K562 (cell line): ENCODE measurements around the gene ANP32B. TPM values are rescaled to one million over a fixed set of nuclear protein-coding genes. Genes with fewer than 3 reads are reported as not detected.
"Not testable (repeated sequence)": the region's sequence is repeated elsewhere in the genome, so short reads cannot be mapped to it uniquely, and the experiment has no call there.

Experiments used
- ATAC-seq: fragments of 200-7000 bp; cut with Tn5 transposase; 3 replicates; pipeline ENCODE4 v1.9.1; 2020; ENCODE audit warnings: moderate library complexity
- BruUV-seq: library from RNA; stranded (reverse); fragments of 400-500 nt; replicated peaks from 2 replicates; lab custom pipeline; 2021; lab: Mats Ljungman, UMichigan
- CTCF ChIA-PET: fragments of 300-600 bp; formaldehyde crosslinking; extraction: SDS; loops from one replicate; lab custom pipeline; 2021; ENCODE audit warnings: low intra/inter-chr PET ratio; lab: Yijun Ruan, JAX
- POLR2A ChIA-PET: fragments of 300-600, 350-650 bp; sonication (Branson Sonifier 250); formaldehyde crosslinking; extraction: SDS; loops from one replicate; lab custom pipeline; 2021; ENCODE audit warnings: antibody characterized with exemption, inconsistent platforms; lab: Yijun Ruan, JAX
- DNase-seq, 4 experiments: peaks; one replicate each; pipeline versions ENCODE4 v3.0.0 to v3.0.0-alpha.2; 2011 to 2018; ENCODE audit warnings: low spot score in 3 of 4, mixed read lengths in 3 of 4; ENCODE audit errors: extremely low read depth in 1 of 4
- FAIRE-seq: peaks from 2 replicates; lab custom pipeline; 2011; peaks lifted over from hg19 to GRCh38; lab: Jason Lieb, UNC
- H2AFZ ChIP-seq: 2 replicates; pipeline ENCODE4 v1.6.0; 2011; ENCODE audit warnings: low read depth, low read length, control low read depth, inconsistent platforms
- H3K27ac ChIP-seq: fragments of 200-600 bp; 3 replicates; pipeline ENCODE4 v1.8.0; 2011; ENCODE audit warnings: low read depth, mild to moderate bottlenecking, control low read depth, inconsistent platforms, low read length, moderate library complexity, mixed read lengths; ENCODE audit errors: extremely low read depth
- H3K27me3 ChIP-seq, 2 experiments: fragments of 300-600 bp in 1 of 2; 2 replicates in 1 of 2; 3 replicates in 1 of 2; pipeline versions ENCODE4 v1.6.0 to v1.8.0; 2011; ENCODE audit warnings: inconsistent platforms in 2 of 2, low read length in 2 of 2, mild to moderate bottlenecking in 1 of 2, mixed read lengths in 1 of 2, moderate library complexity in 1 of 2; ENCODE audit not compliant: control insufficient read depth in 2 of 2, insufficient read depth in 2 of 2
- H3K36me3 ChIP-seq: fragments of 300-600 bp; 3 replicates; pipeline ENCODE4 v1.8.0; 2011; ENCODE audit warnings: mild to moderate bottlenecking, low read length, inconsistent platforms; ENCODE audit not compliant: control insufficient read depth, insufficient read depth
- H3K4me1 ChIP-seq, 2 experiments: fragments of 200-600 bp in 1 of 2; replicated peaks in 1 of 2; 2 replicates in 1 of 2; 3 replicates in 1 of 2; pipeline versions ENCODE4 v1.5.1 to v1.8.0; 2011; ENCODE audit warnings: inconsistent platforms in 2 of 2, low read length in 2 of 2, mild to moderate bottlenecking in 1 of 2, mixed read lengths in 1 of 2, moderate library complexity in 1 of 2; ENCODE audit not compliant: control insufficient read depth in 2 of 2, insufficient read depth in 2 of 2
- H3K4me2 ChIP-seq: 2 replicates; pipeline ENCODE4 v1.6.1; 2011; ENCODE audit warnings: low read length, control low read depth, inconsistent platforms, mixed read lengths; ENCODE audit not compliant: insufficient read depth
- H3K4me3 ChIP-seq: fragments of 200-600 bp; sonication (generic), shearing (Covaris generic); 2 replicates; pipeline ENCODE4 v1.5.1; 2016; ENCODE audit warnings: control low read depth, inconsistent platforms
- H3K79me2 ChIP-seq: fragments of 200-600 bp; 3 replicates; pipeline ENCODE4 v1.8.0; 2011; ENCODE audit warnings: low read length, inconsistent platforms; ENCODE audit not compliant: control insufficient read depth, insufficient read depth
- H3K9ac ChIP-seq, 2 experiments: 2 replicates each; pipeline versions ENCODE4 v1.6.0 to v1.6.1; 2011; ENCODE audit warnings: low read depth in 2 of 2, low read length in 2 of 2, control low read depth in 1 of 2, inconsistent platforms in 1 of 2, mild to moderate bottlenecking in 1 of 2, mixed read lengths in 1 of 2; ENCODE audit not compliant: insufficient read depth in 1 of 2
- H3K9me1 ChIP-seq: one replicate; pipeline ENCODE4 v1.6.0; 2011; ENCODE audit warnings: inconsistent platforms, mild to moderate bottlenecking, low read length, moderate library complexity; ENCODE audit not compliant: control insufficient read depth, insufficient read depth
- H3K9me3 ChIP-seq: replicated peaks from 2 replicates; pipeline ENCODE4 v1.5.1; 2011; ENCODE audit warnings: low read depth, low read length, inconsistent platforms; ENCODE audit not compliant: control insufficient read depth, insufficient read depth
- H4K20me1 ChIP-seq: replicated peaks from 2 replicates; pipeline ENCODE4 v1.6.1; 2011; ENCODE audit warnings: low read length, inconsistent platforms, mixed read lengths; ENCODE audit not compliant: control insufficient read depth, insufficient read depth
- DMBX1 ChIP-seq: fragments of 250-450 bp; sonication (Bioruptor Pico); IDR thresholded peaks from 2 replicates; pipeline ENCODE4 v1.8.0; 2022; ENCODE audit warnings: inconsistent platforms, mild to moderate bottlenecking, moderate library complexity, borderline replicate concordance
- E2F1 ChIP-seq: sonication (generic); formaldehyde crosslinking; IDR thresholded peaks from 2 replicates; pipeline ENCODE4 v1.8.1; 2023; ENCODE audit warnings: mild to moderate bottlenecking, missing genetic modification reagents, moderate library complexity
- ELF4 ChIP-seq: fragments of 450-650 bp; formaldehyde crosslinking; IDR thresholded peaks from 2 replicates; pipeline ENCODE4 v1.4.0; 2022; ENCODE audit warnings: missing genetic modification characterization
- KLF6 ChIP-seq: fragments of 250-450 bp; sonication (Bioruptor Pico); IDR thresholded peaks from 2 replicates; pipeline ENCODE4 v1.4.0; 2020; ENCODE audit warnings: mild to moderate bottlenecking, moderate library complexity, borderline replicate concordance
- MEF2D ChIP-seq: conservative IDR thresholded peaks from 2 replicates; pipeline ENCODE4 v1.6.1; 2016; ENCODE audit warnings: low read depth, missing genetic modification characterization, missing compliant biosample characterization
- MXI1 ChIP-seq: IDR thresholded peaks from 2 replicates; pipeline ENCODE4 v1.6.1; 2011; ENCODE audit warnings: low read depth, mild to moderate bottlenecking, improper control_type of control experiment, low read length
- NR2C2 ChIP-seq, 2 experiments: fragments of 200-800 bp in 1 of 2; sonication (Bioruptor generic) in 1 of 2; sonication (generic) in 1 of 2; formaldehyde crosslinking in 1 of 2; IDR thresholded peaks; 2 replicates each; pipeline versions ENCODE4 v1.6.1 to v1.8.0; 2016 to 2022; ENCODE audit warnings: mild to moderate bottlenecking in 1 of 2, missing compliant biosample characterization in 1 of 2, missing genetic modification characterization in 1 of 2, missing genetic modification reagents in 1 of 2
- RCOR1 ChIP-seq, 2 experiments: IDR thresholded peaks; 2 replicates each; pipeline ENCODE4 v1.6.1; 2012; ENCODE audit warnings: low read depth in 2 of 2, low read length in 2 of 2, borderline replicate concordance in 1 of 2, improper control_type of control experiment in 1 of 2
- SMAD4 ChIP-seq: fragments of 250-450 bp; sonication (Bioruptor Pico); conservative IDR thresholded peaks from 2 replicates; pipeline ENCODE4 v1.8.0; 2021; ENCODE audit warnings: inconsistent platforms, mild to moderate bottlenecking, moderate library complexity
- SOX6 ChIP-seq: fragments of 450-650 bp; IDR thresholded peaks from 2 replicates; pipeline ENCODE4 v1.6.1; 2014; ENCODE audit warnings: mild to moderate bottlenecking
- TARDBP ChIP-seq: fragments of 450-650 bp; IDR thresholded peaks from 2 replicates; pipeline ENCODE4 v1.6.1; 2016
- THRA ChIP-seq: fragments of 450-650 bp; IDR thresholded peaks from 2 replicates; pipeline ENCODE4 v1.6.1; 2017; ENCODE audit warnings: mild to moderate bottlenecking, moderate library complexity
- VEZF1 ChIP-seq: fragments of 200-800 bp; sonication (Bioruptor generic); IDR thresholded peaks from 2 replicates; pipeline ENCODE4 v1.6.1; 2017; ENCODE audit warnings: missing genetic modification characterization, missing compliant biosample characterization
- ZBTB17 ChIP-seq: fragments of 450-650 bp; formaldehyde crosslinking; IDR thresholded peaks from 2 replicates; pipeline ENCODE4 v1.4.0; 2020; ENCODE audit warnings: mild to moderate bottlenecking
- WGBS: fragments of 100-300 bp; shearing (Covaris generic); methylation state at CpG from one replicate; pipeline ENCODE4 v1.1.6; 2016; ENCODE audit warnings: low coverage, mixed read lengths; ENCODE audit not compliant: insufficient coverage; ENCODE audit errors: missing lambda C conversion rate; 5-methylcytosine and 5-hydroxymethylcytosine counted together
- in situ Hi-C: fragments of 300-500 bp; cut with MboI; formaldehyde crosslinking; loops from 4 replicates; pipeline ENCODE4 v1.15.0; 2018; ENCODE audit warnings: inconsistent platforms, mixed read lengths
- intact Hi-C: fragments of 100-400 bp; cut with micrococcal nuclease; formaldehyde crosslinking; loops from 2 replicates; pipeline ENCODE4 v1.14.2; 2022
- polyA plus RNA-seq, 8 experiments: library from polyadenylated mRNA; depleted of rRNA in 4 of 8; stranded (reverse) in 5 of 8; unstranded in 3 of 8; fragments of >200 nt; fragmentation: Nextera tagmentation in 2 of 8; fragmentation: Illumina TruSeq in 1 of 8; extraction: Ambion mirVana in 2 of 8; extraction: Trizol in 1 of 8; gene quantifications; 2 replicates each; pipeline versions ENCODE4 v1.2.1 to v1.2.3, GENCODE V29; 2011 to 2014; ENCODE audit warnings: inconsistent platforms in 1 of 8, missing spikeins in 1 of 8
- total RNA-seq, 7 experiments: library from RNA; depleted of rRNA in 6 of 7; stranded (reverse); fragments of >200 nt in 6 of 7; fragmentation: Illumina TruSeq in 2 of 7; extraction: Trizol in 2 of 7; gene quantifications; 2 replicates each; pipeline versions ENCODE4 v1.2.1 to v1.2.3, GENCODE V29; 2011 to 2021; ENCODE audit warnings: low replicate concordance in 1 of 7

Gene ANP32B
- total and polyA plus RNA-seq, 9 of the 15 experiments (the other 6 are each of a cell fraction or from before 2014, with no cell fraction given), result 68.9 to 815 (median 141) TPM

- CTCF ChIA-PET; H3K27me3 ChIP-seq; H3K36me3 ChIP-seq; BruUV-seq; in situ Hi-C loops; H4K20me1 ChIP-seq; H3K9me1 ChIP-seq; H3K4me3 ChIP-seq; H3K9me3 ChIP-seq; TF ChIP-seq NR2C2 (CRISPR knock-in tag; IDR thresholded peaks at IDR 0.05): not testable (repeated sequence)
- peak; percentile 92 for ATAC-seq
- H3K4me1 ChIP-seq, result peaks cover 48 to 70% of the 10 kb centered on the region in 2 experiments
- peak overlapping the region; percentile 93 for H2AFZ ChIP-seq
- peaks cover 21% of the 10 kb centered on the region; the same call in 2 of the 3 replicates for H3K79me2 ChIP-seq
- 7% methylated on average over 9 of the region's 9 CpGs for WGBS
- intact Hi-C loops, result loop anchor here (2.0 kb wide), 1 partner anchor 22 kb away; the partner anchor contains the start of gene ANP32B
- peak overlapping the region; percentile 3 to 62; a peak in 3 of 4 replicates for H3K9ac ChIP-seq
- peak overlapping the region; percentile 78 for H3K4me2 ChIP-seq
- peak; percentile 86 to 98 (median 91) for DNase-seq
- peak; percentile 98 for FAIRE-seq
- peak overlapping the region; percentile 83 for H3K27ac ChIP-seq
- POLR2A ChIA-PET, result interaction anchor here (0.6 to 3.5 kb wide), 5 partner anchors 9 to 200 kb away, joined by 3 to 45 read pairs (median 5); partner anchors contain the start of gene ANP32B
- peak; percentile 83 for TF ChIP-seq NR2C2 (tag; IDR thresholded peaks at IDR 0.05)
- TF ChIP-seq DMBX1 (CRISPR knock-in tag), result peak; percentile 95
- peak; percentile 39; the same call in 1 of the 2 replicates for TF ChIP-seq MXI1
- peak; percentile 54; the same call in 1 of the 2 replicates for TF ChIP-seq VEZF1 (CRISPR knock-in tag)
- peak; percentile 60 for TF ChIP-seq KLF6 (CRISPR knock-in tag)
- TF ChIP-seq RCOR1 (IDR thresholded peaks at IDR 0.05; ENCODE audit: borderline replicate concordance in 1 of 2, low read depth in 2 of 2, low read length in 2 of 2), result peak in 1 of 2 experiments; percentile 83; a peak in 3 of 4 replicates
- 0 out of 2 replicates have a peak, but pooled peaks have one; percentile 50 for TF ChIP-seq E2F1 (CRISPR knock-in tag)
- TF ChIP-seq TARDBP, result peak; percentile 50; the same call in 1 of the 2 replicates
- TF ChIP-seq ELF4 (CRISPR knock-in tag), result peak; percentile 17
- peak; percentile 83 for TF ChIP-seq MEF2D
- TF ChIP-seq SMAD4 (CRISPR knock-in tag), result peak; percentile 93
- peak; percentile 38; the same call in 1 of the 2 replicates for TF ChIP-seq THRA
- peak; percentile 92 for TF ChIP-seq SOX6
- TF ChIP-seq ZBTB17 (CRISPR knock-in tag), result peak; percentile 89
Observed at GRCh38 chr9:97960678-97961328, 22.3 kb upstream of the ANP32B start.
